Activated gamma-delta T cell treated with anti-CD3 and anti-CD28 coated beads, Interleukin-2, amount 50 U/mL, for 16 hours (primary cell): ENCODE measurements around the gene MYOT.

ENCODE experiments used
- DNase-seq: peaks from one replicate; pipeline ENCODE4 v3.0.0-alpha.2; 2020; ENCODE audit warnings: low read depth

MYOT gene

GRCh38 chr5:137901011-137901817, 33.6 kb downstream of the MYOT start:
- no peak for DNase-seq

- no peak for DNase-seq
These were observed 34.9 kb downstream of the MYOT start for GRCh38 chr5:137902408-137903133.

GRCh38 chr5:137914758-137915157, 47.1 kb downstream of the MYOT start:
- DNase-seq, result no peak

GRCh38 chr5:137916923-137917322, 49.3 kb downstream of the MYOT start:
- DNase-seq, result no peak

- DNase-seq, result no peak
These were observed 54.3 kb downstream of the MYOT start for GRCh38 chr5:137921931-137922330.

- no peak for DNase-seq
These were observed 56.2 kb downstream of the MYOT start for GRCh38 chr5:137923856-137924255.

GRCh38 chr5:137932800-137933199, 65.1 kb downstream of the MYOT start:
- DNase-seq, result no peak

- DNase-seq, result no peak
These were observed 65.8 kb downstream of the MYOT start for GRCh38 chr5:137933491-137933911.

- DNase-seq, result no peak
These were observed 67.5 kb downstream of the MYOT start for GRCh38 chr5:137935190-137935589.

GRCh38 chr5:137935694-137936093, 68.0 kb downstream of the MYOT start:
- DNase-seq, result no peak
